Suprapubic skin (tissue), 4 donors: Measurements from ENCODE around the gene MRPS15.

ENCODE experiments used
- CTCF ChIP-seq, 2 donors: fragments of 200-600 bp in 1 of 2; fragments of 450-650 bp in 1 of 2; sonication (generic) in 1 of 2; IDR thresholded peaks; one replicate each; pipeline ENCODE4 v1.5.1; 2016 to 2019; ENCODE audit warnings: antibody characterized with exemption in 2 of 2, mild to moderate bottlenecking in 1 of 2, moderate library complexity in 1 of 2
- EP300 ChIP-seq: sonication (generic); formaldehyde crosslinking; IDR thresholded peaks from one replicate; pipeline ENCODE4 v1.6.1; 2017; ENCODE audit warnings: antibody characterized with exemption
- POLR2A ChIP-seq, 2 donors: fragments of 450-650 bp; IDR thresholded peaks; one replicate each; pipeline ENCODE4 v1.6.1; 2017; ENCODE audit warnings: antibody characterized with exemption in 2 of 2, mild to moderate bottlenecking in 2 of 2, moderate library complexity in 2 of 2
- POLR2AphosphoS5 ChIP-seq, 3 donors: sonication (generic); formaldehyde crosslinking; IDR thresholded peaks; one replicate each; pipeline ENCODE4 v1.6.1; 2017; ENCODE audit warnings: antibody characterized with exemption in 3 of 3

DNA sequence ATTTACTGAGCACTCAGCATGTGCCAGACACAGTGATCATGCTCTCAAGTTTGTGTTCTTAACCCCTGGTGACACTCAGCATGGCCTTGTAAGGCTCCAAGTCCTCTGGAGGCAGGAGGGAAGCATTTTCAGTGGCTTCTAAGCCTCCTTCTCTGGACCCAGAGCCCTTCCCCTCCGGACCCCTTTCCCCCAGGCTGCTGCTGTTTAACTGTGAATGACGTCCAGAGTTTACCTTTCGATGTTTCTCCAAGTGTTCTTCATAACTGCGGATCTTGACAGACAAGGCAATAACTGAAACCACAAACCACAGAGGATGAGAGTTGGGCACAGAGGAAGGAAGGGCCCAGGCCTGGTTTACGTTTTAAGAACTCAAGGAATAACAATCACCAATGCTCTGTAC, 6.5 kb downstream of the MRPS15 start:
- no peak for TF ChIP-seq POLR2A (IDR thresholded peaks at IDR 0.05)
- no peak for TF ChIP-seq CTCF (IDR thresholded peaks at IDR 0.05)
- TF ChIP-seq EP300, result no peak
- TF ChIP-seq POLR2AphosphoS5 (IDR thresholded peaks at IDR 0.05), result no peak
